Activated gamma-delta T cell treated with anti-CD3 and anti-CD28 coated beads, Interleukin-2, amount 50 U/mL, for 16 hours (primary cell): ENCODE results near the gene ZMIZ1.

Experiments
- DNase-seq: peaks from one replicate; pipeline ENCODE4 v3.0.0-alpha.2; 2020; ENCODE audit warnings: low read depth

Gene ZMIZ1

GRCh38 chr10:79068562-79069324 lies at the start of gene ZMIZ1:
Gene ZMIZ1, plus strand, starts transcription at chr10:79068966. Its CDS starts 132,667 bp downstream, at chr10:79201633.
- peak; percentile 62 for DNase-seq

GRCh38 chr10:79019441-79020014 lies 49.2 kb upstream of the ZMIZ1 start:
- no peak for DNase-seq

GRCh38 chr10:79020015-79020491 lies 48.7 kb upstream of the ZMIZ1 start:
- DNase-seq = no peak

- DNase-seq = no peak
These were observed 48.2 kb upstream of the ZMIZ1 start for GRCh38 chr10:79020605-79021004.

GRCh38 chr10:79021331-79021907 lies 47.3 kb upstream of the ZMIZ1 start:
- no peak for DNase-seq

GRCh38 chr10:79021948-79022499 lies 46.7 kb upstream of the ZMIZ1 start:
- no peak for DNase-seq

GRCh38 chr10:79022565-79023230 lies 46.1 kb upstream of the ZMIZ1 start:
- no peak for DNase-seq

- DNase-seq = no peak
These were observed 45.3 kb upstream of the ZMIZ1 start for GRCh38 chr10:79023240-79024162.

- DNase-seq = no peak
These were observed 44.5 kb upstream of the ZMIZ1 start for GRCh38 chr10:79024296-79024695.

- no peak for DNase-seq
These were observed 44.0 kb upstream of the ZMIZ1 start for GRCh38 chr10:79024720-79025198.

GRCh38 chr10:79025199-79025832 lies 43.5 kb upstream of the ZMIZ1 start:
- peak; percentile 59 for DNase-seq

- DNase-seq = no peak
These were observed 42.4 kb upstream of the ZMIZ1 start for GRCh38 chr10:79026341-79026761.

GRCh38 chr10:79026806-79027146 lies 42.0 kb upstream of the ZMIZ1 start:
- DNase-seq = no peak

- peak; percentile 67 for DNase-seq
These were observed 41.4 kb upstream of the ZMIZ1 start for GRCh38 chr10:79027147-79028055.

- no peak for DNase-seq
These were observed 40.7 kb upstream of the ZMIZ1 start for GRCh38 chr10:79028056-79028430.

- no peak for DNase-seq
These were observed 40.2 kb upstream of the ZMIZ1 start for GRCh38 chr10:79028451-79029010.

GRCh38 chr10:79029478-79030390 lies 39.0 kb upstream of the ZMIZ1 start:
- DNase-seq = no peak

- no peak for DNase-seq
These were observed 38.1 kb upstream of the ZMIZ1 start for GRCh38 chr10:79030705-79031104.
